IMR-90 (cell line): ENCODE results near the gene CRISPLD2. TPM values are rescaled to one million over a fixed set of nuclear protein-coding genes. Genes with fewer than 3 reads are reported as not detected.

Experiments
- ATAC-seq: fragments of 200-7000 bp; cut with Tn5 transposase; 2 replicates; pipeline ENCODE4 v1.9.1; 2020; ENCODE audit warnings: low read depth, mild to moderate bottlenecking, moderate library complexity
- BruUV-seq: library from RNA; stranded (reverse); fragments of 400-500 nt; replicated peaks from 2 replicates; lab custom pipeline; 2021; lab: Mats Ljungman, UMichigan
- CTCF ChIA-PET: fragments of 300-600 bp; formaldehyde crosslinking; extraction: SDS; loops from one replicate; lab custom pipeline; 2021; ENCODE audit warnings: antibody characterized with exemption; lab: Yijun Ruan, JAX
- POLR2A ChIA-PET: fragments of 300-600 bp; sonication (Branson Sonifier 250); formaldehyde crosslinking; loops from one replicate; lab custom pipeline; 2022; ENCODE audit warnings: antibody characterized with exemption; ENCODE audit not compliant: unreplicated experiment; lab: Charles Lee
- DNase-seq: peaks from one replicate; pipeline ENCODE4 v3.0.0; 2013
- H2AFZ ChIP-seq: replicated peaks from 2 replicates; pipeline ENCODE3; 2013; ENCODE audit warnings: low read length, mild to moderate bottlenecking; ENCODE audit not compliant: poor library complexity
- H2AK5ac ChIP-seq: 2 replicates; pipeline ENCODE4 v1.6.1; 2013; ENCODE audit warnings: low read depth, low read length, inconsistent platforms
- H2AK9ac ChIP-seq: replicated peaks from 2 replicates; pipeline ENCODE3; 2013; ENCODE audit warnings: mild to moderate bottlenecking, low read depth, low read length, moderate library complexity; ENCODE audit not compliant: poor library complexity
- H2BK120ac ChIP-seq: 2 replicates; pipeline ENCODE4 v1.6.1; 2013; ENCODE audit warnings: low read depth, low read length, inconsistent platforms
- H2BK15ac ChIP-seq: 3 replicates; pipeline ENCODE4 v1.6.1; 2013; ENCODE audit warnings: low read depth, low read length, inconsistent platforms
- H2BK20ac ChIP-seq: 2 replicates; pipeline ENCODE4 v1.6.1; 2013; ENCODE audit warnings: low read depth, mild to moderate bottlenecking, inconsistent platforms, low read length, moderate library complexity
- H2BK5ac ChIP-seq: 2 replicates; pipeline ENCODE4 v1.6.1; 2013; ENCODE audit warnings: mild to moderate bottlenecking, low read depth, low read length, inconsistent platforms; ENCODE audit not compliant: poor library complexity, severe bottlenecking
- H3K14ac ChIP-seq: replicated peaks from 2 replicates; pipeline ENCODE4 v1.6.1; 2013; ENCODE audit warnings: low read depth, low read length, inconsistent platforms
- H3K18ac ChIP-seq: 2 replicates; pipeline ENCODE4 v1.6.1; 2013; ENCODE audit warnings: low read depth, low read length, control low read depth
- H3K23ac ChIP-seq: 2 replicates; pipeline ENCODE4 v1.6.1; 2013; ENCODE audit warnings: low read depth, low read length, inconsistent platforms
- H3K27ac ChIP-seq: 2 replicates; pipeline ENCODE4 v1.5.1; 2013; ENCODE audit warnings: mild to moderate bottlenecking, control low read depth, low read length; ENCODE audit not compliant: insufficient read depth
- H3K27me3 ChIP-seq: 2 replicates; pipeline ENCODE4 v1.6.1; 2013; ENCODE audit warnings: low read length; ENCODE audit not compliant: control insufficient read depth, insufficient read depth
- H3K36me3 ChIP-seq: 2 replicates; pipeline ENCODE4 v1.6.1; 2013; ENCODE audit warnings: low read length, mixed read lengths; ENCODE audit not compliant: control insufficient read depth, insufficient read depth
- H3K4ac ChIP-seq: 2 replicates; pipeline ENCODE4 v1.6.1; 2013; ENCODE audit warnings: low read depth, low read length, inconsistent platforms
- H3K4me1 ChIP-seq: 2 replicates; pipeline ENCODE4 v1.6.1; 2013; ENCODE audit warnings: low read length, mixed read lengths; ENCODE audit not compliant: control insufficient read depth, insufficient read depth
- H3K4me2 ChIP-seq: 2 replicates; pipeline ENCODE4 v1.6.1; 2013; ENCODE audit warnings: low read depth, mild to moderate bottlenecking, control low read depth, low read length, moderate library complexity
- H3K4me3 ChIP-seq: 2 replicates; pipeline ENCODE4 v1.5.1; 2013; ENCODE audit warnings: low read depth, mild to moderate bottlenecking, control low read depth, low read length, moderate library complexity; ENCODE audit not compliant: insufficient read depth
- H3K56ac ChIP-seq: 2 replicates; pipeline ENCODE4 v1.6.1; 2013; ENCODE audit warnings: low read length, inconsistent platforms; ENCODE audit not compliant: insufficient read depth; ENCODE audit errors: extremely low read depth
- H3K79me1 ChIP-seq, 2 experiments: 2 replicates each; pipeline ENCODE4 v1.6.1; 2013; ENCODE audit warnings: low read length in 2 of 2, inconsistent platforms in 1 of 2, low read depth in 1 of 2
- H3K9ac ChIP-seq: 2 replicates; pipeline ENCODE4 v1.6.1; 2013; ENCODE audit warnings: low read depth, low read length, control low read depth
- H3K9me1 ChIP-seq: 2 replicates; pipeline ENCODE4 v1.6.1; 2013; ENCODE audit warnings: low read length, inconsistent platforms; ENCODE audit not compliant: insufficient read depth
- H3K9me3 ChIP-seq: 2 replicates; pipeline ENCODE4 v1.6.1; 2013; ENCODE audit warnings: low read length; ENCODE audit not compliant: control insufficient read depth, insufficient read depth
- H4K20me1 ChIP-seq: 2 replicates; pipeline ENCODE4 v1.6.1; 2013; ENCODE audit warnings: low read length, inconsistent platforms; ENCODE audit not compliant: insufficient read depth
- H4K5ac ChIP-seq: 2 replicates; pipeline ENCODE4 v1.6.1; 2013; ENCODE audit warnings: mild to moderate bottlenecking, low read depth, low read length, control low read depth
- H4K8ac ChIP-seq, 2 experiments: 2 replicates each; pipeline ENCODE4 v1.6.1; 2013; ENCODE audit warnings: low read depth in 2 of 2, low read length in 2 of 2, control low read depth in 1 of 2, inconsistent platforms in 1 of 2
- H4K91ac ChIP-seq: 2 replicates; pipeline ENCODE4 v1.6.1; 2013; ENCODE audit warnings: low read depth, low read length, inconsistent platforms; ENCODE audit not compliant: insufficient read depth
- MXI1 ChIP-seq: IDR thresholded peaks from 2 replicates; pipeline ENCODE4 v1.6.1; 2012; ENCODE audit warnings: low read depth, mild to moderate bottlenecking, low read length, moderate library complexity, borderline replicate concordance
- NFE2L2 ChIP-seq: fragments of 150-350 bp; IDR thresholded peaks from 2 replicates; pipeline ENCODE4 v1.6.1; 2016; ENCODE audit warnings: low read depth, mild to moderate bottlenecking, low read length
- WGBS, 2 experiments: methylation state at CpG; one replicate each; pipeline versions ENCODE4 v1.1.5 to v1.1.7; 2013; ENCODE audit warnings: missing lambda C conversion rate in 2 of 2; ENCODE audit not compliant: insufficient read length in 1 of 2; ENCODE audit errors: extremely low coverage in 2 of 2; 5-methylcytosine and 5-hydroxymethylcytosine counted together
- dilution Hi-C: fragments of 300-500 bp; cut with HindIII; formaldehyde crosslinking; loops from one replicate; pipeline ENCODE4 v1.14.3; 2018; ENCODE audit warnings: low sequenced_read_pairs; ENCODE audit not compliant: unreplicated experiment
- in situ Hi-C: fragments of 300-500 bp; cut with MboI; formaldehyde crosslinking; loops from 3 replicates; pipeline ENCODE4 v1.14.3; 2019; ENCODE audit warnings: low sequenced_read_pairs, inconsistent platforms, mixed read lengths
- intact Hi-C: fragments of 100-400 bp; cut with micrococcal nuclease; formaldehyde crosslinking; loops from 2 replicates; pipeline ENCODE4 v1.10.0; 2022
- polyA plus RNA-seq, 3 experiments: library from polyadenylated mRNA; depleted of rRNA; stranded (reverse); fragments of >200 nt; gene quantifications; 2 replicates each; pipeline ENCODE4 v1.2.3, GENCODE V29; 2012; ENCODE audit warnings: low replicate concordance in 1 of 3
- total RNA-seq: library from RNA; depleted of rRNA; stranded (reverse); fragments of >200 nt; gene quantifications from 2 replicates; pipeline ENCODE4 v1.2.3, GENCODE V29; 2012

CRISPLD2 gene
- total and polyA plus RNA-seq, 2 of the 4 experiments (the other 2 are of a cell fraction): 23.1 to 37.5 TPM

GRCh38 chr16:84884596-84885341 is 65.0 kb downstream of the CRISPLD2 start:
- H3K36me3 ChIP-seq: peaks cover 59% of the 10 kb centered on the region
- H4K8ac ChIP-seq: peak overlapping the region in 1 of 2 experiments; percentile 27; a peak in 1 of 4 replicates
- no peak overlapping the region for H4K5ac ChIP-seq
- H2AFZ ChIP-seq: peak overlapping the region; percentile 37
- in situ Hi-C loops: no loop called here
- intact Hi-C loops: no loop called here
- no peak overlapping the region for H3K18ac ChIP-seq
- no peak overlapping the region for H3K4me2 ChIP-seq
- H3K27me3 ChIP-seq: no peaks in the 10 kb centered on the region
- H3K23ac ChIP-seq: no peak overlapping the region
- no TSS peak for BruUV-seq
- H3K14ac ChIP-seq: no peak overlapping the region
- H3K4me3 ChIP-seq: no peak overlapping the region
- dilution Hi-C loops: no loop called here
- no peak overlapping the region for H2BK20ac ChIP-seq
- peaks cover 5% of the 10 kb centered on the region for H3K4me1 ChIP-seq
- CTCF ChIA-PET: interaction anchor here (0.6 kb wide), 1 partner anchor 132 kb away, joined by 3 read pairs; no protein-coding TSS in a partner anchor
- H2AK9ac ChIP-seq: peak overlapping the region; percentile 51
- H4K20me1 ChIP-seq: no peaks in the 10 kb centered on the region
- POLR2A ChIA-PET: no interaction called here
- no peak for TF ChIP-seq MXI1
- no peak for TF ChIP-seq NFE2L2
- no peak overlapping the region for H4K91ac ChIP-seq
- no peak overlapping the region for H3K27ac ChIP-seq
- no peak overlapping the region for H3K56ac ChIP-seq
- WGBS, 2 experiments: 63% methylated on average over 17 of the region's 25 CpGs; no CpG with 5 or more reads in 1 of the 2 experiments
- H3K9me1 ChIP-seq: peaks cover 4% of the 10 kb centered on the region
- no peak overlapping the region for H2BK5ac ChIP-seq
- DNase-seq (no peak), ATAC-seq (no peak)
- peak overlapping the region; percentile 20; the same call in 1 of the 2 replicates for H2AK5ac ChIP-seq
- no peaks in the 10 kb centered on the region for H3K9me3 ChIP-seq
- H3K4ac ChIP-seq: no peak overlapping the region; the same call in 1 of the 2 replicates
- H2BK15ac ChIP-seq: no peak overlapping the region; the same call in 2 of the 3 replicates
- H3K9ac ChIP-seq: no peak overlapping the region
- no peak overlapping the region for H2BK120ac ChIP-seq
- H3K79me1 ChIP-seq: peaks cover 2 to 6% of the 10 kb centered on the region in 2 experiments; a peak in 1 of 4 replicates
